GM23248 (cell line): ENCODE data around the gene PADI3. TPM values are rescaled to one million over a fixed set of nuclear protein-coding genes. Genes with fewer than 3 reads are reported as not detected.

Experiments used
- DNase-seq: peaks from one replicate; pipeline ENCODE4 v3.0.0-alpha.2; 2015
- H2AFZ ChIP-seq: fragments of 200-600 bp; sonication (generic); 2 replicates; pipeline ENCODE4 v1.6.1; 2016; ENCODE audit warnings: antibody characterized with exemption
- H3F3A ChIP-seq: fragments of 200-600 bp; sonication (generic); 2 replicates; pipeline ENCODE4 v1.6.1; 2016; ENCODE audit warnings: mild to moderate bottlenecking, antibody characterized with exemption, mixed run types; ENCODE audit not compliant: insufficient read depth
- H3K27ac ChIP-seq: fragments of 200-600 bp; sonication (generic); 2 replicates; pipeline ENCODE4 v1.5.1; 2016; ENCODE audit warnings: mild to moderate bottlenecking
- H3K27me3 ChIP-seq: fragments of 200-600 bp; sonication (generic); replicated peaks from 2 replicates; pipeline ENCODE4 v1.6.1; 2016; ENCODE audit warnings: mild to moderate bottlenecking; ENCODE audit not compliant: insufficient read depth
- H3K36me3 ChIP-seq: fragments of 200-600 bp; sonication (generic); 2 replicates; pipeline ENCODE4 v1.6.1; 2016; ENCODE audit warnings: low read depth, mild to moderate bottlenecking
- H3K4me1 ChIP-seq: fragments of 200-600 bp; sonication (generic); 2 replicates; pipeline ENCODE4 v1.6.1; 2016; ENCODE audit warnings: mild to moderate bottlenecking; ENCODE audit not compliant: insufficient read depth
- H3K4me2 ChIP-seq: fragments of 200-600 bp; sonication (generic); one replicate; pipeline ENCODE4 v1.6.1; 2016; ENCODE audit warnings: mild to moderate bottlenecking; ENCODE audit not compliant: unreplicated experiment
- H3K4me3 ChIP-seq: fragments of 200-600 bp; sonication (generic); 2 replicates; pipeline ENCODE4 v1.5.1; 2016; ENCODE audit warnings: mild to moderate bottlenecking
- H3K79me2 ChIP-seq: fragments of 200-600 bp; sonication (generic); 2 replicates; pipeline ENCODE4 v1.6.1; 2016; ENCODE audit warnings: mild to moderate bottlenecking; ENCODE audit not compliant: insufficient read depth
- H3K9ac ChIP-seq: fragments of 200-600 bp; sonication (generic); 2 replicates; pipeline ENCODE4 v1.6.1; 2016; ENCODE audit warnings: mild to moderate bottlenecking
- H3K9me2 ChIP-seq: fragments of 200-600 bp; sonication (generic); 2 replicates; pipeline ENCODE4 v1.6.1; 2016; ENCODE audit warnings: mixed run types, mild to moderate bottlenecking, moderate library complexity; ENCODE audit not compliant: insufficient read depth
- H3K9me3 ChIP-seq: fragments of 200-600 bp; sonication (generic); one replicate; pipeline ENCODE4 v1.6.1; 2017; ENCODE audit warnings: low read depth
- H4K20me1 ChIP-seq: fragments of 200-600 bp; sonication (generic); 2 replicates; pipeline ENCODE4 v1.6.0; 2016; ENCODE audit not compliant: insufficient read depth
- EZH2 ChIP-seq: fragments of 200-600 bp; sonication (generic); IDR thresholded peaks from 2 replicates; pipeline ENCODE4 v1.6.1; 2018; ENCODE audit warnings: antibody characterized with exemption, mild to moderate bottlenecking; ENCODE audit not compliant: insufficient read depth, poor library complexity, severe bottlenecking
- EZH2phosphoT487 ChIP-seq: fragments of 200-600 bp; sonication (generic); IDR thresholded peaks from 2 replicates; pipeline ENCODE4 v1.6.1; 2018; ENCODE audit warnings: antibody characterized with exemption, moderate library complexity, mild to moderate bottlenecking, low read depth; ENCODE audit not compliant: insufficient read depth
- WGBS, 2 experiments: methylation state at CpG; one replicate each; pipeline ENCODE4 v1.1.6; 2015 to 2017; ENCODE audit warnings: low lambda C conversion rate in 2 of 2, low coverage in 1 of 2; ENCODE audit errors: missing lambda C conversion rate in 2 of 2; 5-methylcytosine and 5-hydroxymethylcytosine counted together
- in situ Hi-C: fragments of 300-500 bp; cut with MboI; formaldehyde crosslinking; loops from 2 replicates; pipeline ENCODE4 v1.15.0; 2020
- polyA plus RNA-seq: library from polyadenylated mRNA; unstranded; fragments of >200 nt; fragmentation: Nextera tagmentation; extraction: Ambion mirVana; gene quantifications from 2 replicates; pipeline ENCODE4 v1.2.1, GENCODE V29; 2016
- total RNA-seq: library from RNA; depleted of rRNA; stranded (reverse); fragments of >200 nt; shearing (Covaris generic); gene quantifications from 2 replicates; pipeline ENCODE4 v1.2.3, GENCODE V29; 2014

Gene PADI3
- total and polyA plus RNA-seq, 2 experiments from 2014 or later: not detected

DNA sequence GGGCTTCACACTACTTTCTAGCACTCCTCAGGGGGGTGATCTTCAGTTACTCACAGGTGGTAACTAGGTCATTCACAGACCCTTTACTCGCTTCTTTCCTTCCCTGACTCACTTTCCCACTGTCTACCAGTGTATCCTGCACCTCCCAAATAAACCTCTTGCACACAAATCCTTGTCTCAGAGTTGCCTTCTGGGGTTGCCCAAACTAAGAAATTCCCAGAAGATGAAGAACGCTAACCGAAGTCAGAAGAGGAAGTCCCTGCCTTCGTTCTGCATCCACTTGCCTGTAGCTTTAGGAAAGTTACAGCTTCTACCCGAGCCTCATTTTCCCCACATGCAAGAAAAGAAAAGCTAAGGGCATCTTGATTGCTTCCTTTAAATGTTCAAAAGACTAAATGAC lies 47.2 kb downstream of the PADI3 start:
- no peak for TF ChIP-seq EZH2
- no peak for TF ChIP-seq EZH2phosphoT487
- H3F3A ChIP-seq: no peaks in the 10 kb centered on the region
- H3K27me3 ChIP-seq: peaks cover 42% of the 10 kb centered on the region
- H3K79me2 ChIP-seq: no peaks in the 10 kb centered on the region
- no peak overlapping the region for H3K4me2 ChIP-seq
- peaks cover 3% of the 10 kb centered on the region for H3K9me3 ChIP-seq
- H2AFZ ChIP-seq: no peak overlapping the region
- 45 to 49% methylated on average over 5 of the region's 5 CpGs for WGBS, 2 experiments
- no peak overlapping the region for H3K27ac ChIP-seq
- DNase-seq: no peak
- no peaks in the 10 kb centered on the region for H3K36me3 ChIP-seq
- in situ Hi-C loops: no loop called here
- H3K4me3 ChIP-seq: no peak overlapping the region
- no peaks in the 10 kb centered on the region for H3K4me1 ChIP-seq
- H4K20me1 ChIP-seq: no peaks in the 10 kb centered on the region
- no peaks in the 10 kb centered on the region for H3K9me2 ChIP-seq
- no peak overlapping the region for H3K9ac ChIP-seq

DNA sequence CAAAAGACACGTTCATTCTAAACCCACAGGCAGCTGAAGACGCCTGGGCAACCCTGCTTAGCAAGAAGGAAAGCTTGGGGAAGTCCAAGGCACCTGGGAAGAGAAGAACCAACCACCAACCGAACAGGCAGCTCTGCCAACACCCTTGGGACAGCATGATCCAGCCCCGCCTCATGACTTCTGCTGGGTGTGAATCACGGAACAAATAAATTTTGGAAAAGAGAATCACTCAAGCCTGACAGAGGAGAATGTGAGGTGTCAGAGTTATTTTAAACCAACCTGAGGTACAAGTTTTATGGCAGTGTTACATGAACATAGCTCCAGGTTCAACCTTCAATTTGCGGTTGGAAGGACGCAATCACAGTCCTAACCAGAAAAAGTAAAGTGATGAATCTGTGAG lies 49.1 kb downstream of the PADI3 start:
- in situ Hi-C loops: no loop called here
- Histone ChIP-seq H4K20me1 (no peaks in the 10 kb centered on the region), H3K9ac (no peak overlapping the region), H3K79me2 (no peaks in the 10 kb centered on the region), H3K27me3 (peaks cover 31% of the 10 kb centered on the region; the same call in 1 of the 2 replicates), H3K4me2 (no peak overlapping the region), H2AFZ (no peak overlapping the region), H3K36me3 (no peaks in the 10 kb centered on the region), H3K4me1 (no peaks in the 10 kb centered on the region), H3K9me2 (no peaks in the 10 kb centered on the region), H3K27ac (no peak overlapping the region), H3F3A (no peaks in the 10 kb centered on the region), H3K4me3 (no peak overlapping the region), H3K9me3 (peaks cover 3% of the 10 kb centered on the region)
- WGBS, 2 experiments: 61 to 68% methylated on average over 7 of the region's 7 CpGs
- DNase-seq: no peak
- TF ChIP-seq EZH2phosphoT487: no peak
- TF ChIP-seq EZH2: no peak

DNA sequence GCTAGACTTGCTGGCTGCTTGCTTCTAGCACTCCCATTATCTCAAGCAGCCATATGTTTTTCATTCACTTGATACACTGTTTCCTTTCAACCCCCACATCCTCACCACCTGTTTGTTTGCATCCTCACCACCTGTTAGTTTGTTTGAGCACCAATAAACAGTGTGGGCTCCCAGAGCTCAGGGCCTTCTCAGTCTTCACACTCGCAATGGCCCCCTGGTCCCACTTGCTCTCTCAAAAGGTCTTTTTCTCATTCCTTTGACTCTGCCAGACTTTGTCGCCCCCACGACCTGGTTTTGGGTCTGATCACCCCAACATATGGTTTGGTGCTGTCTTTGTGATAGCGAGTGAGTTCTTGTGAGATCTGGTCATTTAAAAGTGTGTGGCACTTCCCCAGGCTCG lies 52.9 kb downstream of the PADI3 start:
- Histone ChIP-seq H4K20me1 (no peaks in the 10 kb centered on the region), H2AFZ (no peak overlapping the region), H3K4me1 (no peaks in the 10 kb centered on the region), H3K27me3 (peaks cover 19% of the 10 kb centered on the region), H3K9me3 (peaks cover 3% of the 10 kb centered on the region), H3K4me2 (no peak overlapping the region), H3K9ac (no peak overlapping the region), H3K9me2 (no peaks in the 10 kb centered on the region), H3K4me3 (no peak overlapping the region), H3K36me3 (no peaks in the 10 kb centered on the region), H3K79me2 (no peaks in the 10 kb centered on the region), H3K27ac (no peak overlapping the region), H3F3A (no peaks in the 10 kb centered on the region)
- 50 to 59% methylated on average over 5 of the region's 5 CpGs for WGBS, 2 experiments
- TF ChIP-seq EZH2phosphoT487: no peak
- in situ Hi-C loops: no loop called here
- DNase-seq: no peak

DNA sequence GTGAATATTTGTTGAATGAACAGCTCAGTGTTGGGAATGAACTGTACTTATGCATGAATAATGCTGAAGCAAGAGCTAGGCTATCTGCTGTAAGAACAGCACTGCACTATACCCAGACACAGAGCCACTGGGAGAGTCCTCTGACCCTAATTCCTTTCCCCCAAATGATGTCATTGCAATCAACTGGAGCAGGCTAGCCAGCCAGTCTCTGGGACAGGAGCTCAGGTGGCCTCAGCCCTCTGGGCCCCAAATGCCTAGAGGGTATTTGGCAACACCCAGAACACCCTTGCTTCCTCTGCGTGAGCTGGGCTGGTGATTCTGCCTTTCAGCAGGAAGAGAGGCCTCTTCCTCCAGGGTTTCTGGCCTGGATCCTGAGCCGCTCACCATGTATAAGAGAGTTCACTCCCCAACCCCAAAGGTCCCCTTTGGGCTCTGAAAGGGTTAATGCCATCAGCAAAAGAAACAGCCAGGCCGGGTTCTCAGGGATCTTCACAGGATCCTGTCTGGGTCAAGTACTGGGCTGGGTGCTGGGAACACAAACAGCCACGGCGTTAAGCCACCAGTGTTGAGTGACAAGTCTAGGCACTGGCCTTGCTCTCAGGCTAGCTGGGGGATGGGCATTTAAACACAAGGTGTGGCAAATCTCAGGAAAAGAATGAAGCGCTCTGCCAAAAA lies 55.4 kb downstream of the PADI3 start:
- Histone ChIP-seq H2AFZ (no peak overlapping the region), H3K4me2 (no peak overlapping the region), H4K20me1 (no peaks in the 10 kb centered on the region), H3K9me3 (peaks cover 3% of the 10 kb centered on the region), H3K27me3 (peaks cover 19% of the 10 kb centered on the region), H3K9ac (no peak overlapping the region), H3K27ac (no peak overlapping the region), H3K4me1 (no peaks in the 10 kb centered on the region), H3K36me3 (no peaks in the 10 kb centered on the region), H3F3A (no peaks in the 10 kb centered on the region), H3K79me2 (no peaks in the 10 kb centered on the region), H3K4me3 (no peak overlapping the region), H3K9me2 (no peaks in the 10 kb centered on the region)
- in situ Hi-C loops: no loop called here
- DNase-seq: peak; percentile 26
- TF ChIP-seq EZH2 (no peak), EZH2phosphoT487 (no peak)
- WGBS, 2 experiments: 25 to 31% methylated on average over 6 of the region's 6 CpGs

DNA sequence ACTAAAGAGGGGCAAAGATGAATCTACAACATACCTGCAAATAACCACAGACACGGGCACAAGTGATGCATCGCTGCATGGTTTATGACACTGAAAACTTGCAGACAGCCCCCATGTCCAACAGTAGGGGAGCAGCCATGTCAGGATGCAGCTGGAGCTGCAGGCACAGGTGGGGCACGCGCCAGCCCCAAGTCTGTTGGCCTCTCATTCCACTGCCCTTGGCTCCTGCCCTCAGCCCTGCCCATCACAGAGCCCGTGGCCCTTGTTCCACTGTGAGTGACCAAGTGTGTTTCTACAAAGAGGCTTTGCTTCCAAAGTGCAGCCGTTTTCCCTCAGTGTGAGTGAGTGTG lies 55.9 kb downstream of the PADI3 start:
- Histone ChIP-seq H3K9ac (no peak overlapping the region), H4K20me1 (no peaks in the 10 kb centered on the region), H3K27ac (no peak overlapping the region), H3F3A (no peaks in the 10 kb centered on the region), H3K79me2 (no peaks in the 10 kb centered on the region), H3K9me3 (peaks cover 3% of the 10 kb centered on the region), H2AFZ (no peak overlapping the region), H3K4me1 (no peaks in the 10 kb centered on the region), H3K4me2 (no peak overlapping the region), H3K9me2 (no peaks in the 10 kb centered on the region), H3K4me3 (no peak overlapping the region), H3K36me3 (no peaks in the 10 kb centered on the region), H3K27me3 (peaks cover 16% of the 10 kb centered on the region)
- TF ChIP-seq EZH2phosphoT487: no peak
- TF ChIP-seq EZH2: no peak
- in situ Hi-C loops: no loop called here
- DNase-seq: no peak
- 28 to 32% methylated on average over 6 of the region's 6 CpGs for WGBS, 2 experiments
